Measurements from ENCODE around the gene RAB11B. TPM values are rescaled to one million over a fixed set of nuclear protein-coding genes. Genes with fewer than 3 reads are reported as not detected.

The RAB11B gene
- total and polyA plus RNA-seq, 2 of the 13 experiments (the other 11 are each of a cell fraction or from before 2014, with no cell fraction given), result 6.0 to 28.4 TPM

DNA sequence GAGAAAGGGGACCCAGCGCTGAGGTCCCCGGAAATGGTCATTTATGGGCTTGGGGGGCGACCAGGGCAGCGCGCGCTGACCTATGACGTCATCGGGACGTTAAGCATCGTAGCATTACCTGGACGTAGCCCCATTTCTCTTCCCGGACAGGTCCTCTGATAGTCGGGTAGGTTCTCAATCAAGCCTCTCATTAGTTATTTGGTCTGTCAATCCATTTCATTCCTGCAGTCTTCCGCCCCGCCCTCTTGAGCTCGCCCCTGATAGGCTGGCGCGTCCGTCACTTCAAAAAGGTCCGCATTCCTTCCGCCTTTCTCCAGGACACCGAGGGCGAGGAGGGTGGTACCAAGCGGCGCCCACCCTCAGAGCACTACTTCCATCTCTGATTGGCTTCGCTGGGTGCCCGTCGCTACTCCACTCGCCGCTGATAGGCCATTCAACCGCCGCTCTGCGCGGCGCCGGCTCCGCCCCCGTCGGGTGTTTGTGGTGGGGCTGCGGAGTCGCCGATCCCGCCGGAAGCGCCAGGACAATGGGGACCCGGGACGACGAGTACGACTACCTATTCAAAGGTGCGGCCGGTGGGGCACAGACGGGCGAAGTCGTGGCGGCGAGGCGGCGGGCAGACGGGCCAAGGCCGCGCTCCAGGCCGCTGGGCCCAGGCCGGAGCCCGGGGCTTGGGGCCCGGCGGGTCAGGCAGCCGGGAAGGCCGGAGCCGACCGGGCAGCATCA lies at the start of gene RAB11B (continued):
- TF ChIP-seq, protein P1, sequence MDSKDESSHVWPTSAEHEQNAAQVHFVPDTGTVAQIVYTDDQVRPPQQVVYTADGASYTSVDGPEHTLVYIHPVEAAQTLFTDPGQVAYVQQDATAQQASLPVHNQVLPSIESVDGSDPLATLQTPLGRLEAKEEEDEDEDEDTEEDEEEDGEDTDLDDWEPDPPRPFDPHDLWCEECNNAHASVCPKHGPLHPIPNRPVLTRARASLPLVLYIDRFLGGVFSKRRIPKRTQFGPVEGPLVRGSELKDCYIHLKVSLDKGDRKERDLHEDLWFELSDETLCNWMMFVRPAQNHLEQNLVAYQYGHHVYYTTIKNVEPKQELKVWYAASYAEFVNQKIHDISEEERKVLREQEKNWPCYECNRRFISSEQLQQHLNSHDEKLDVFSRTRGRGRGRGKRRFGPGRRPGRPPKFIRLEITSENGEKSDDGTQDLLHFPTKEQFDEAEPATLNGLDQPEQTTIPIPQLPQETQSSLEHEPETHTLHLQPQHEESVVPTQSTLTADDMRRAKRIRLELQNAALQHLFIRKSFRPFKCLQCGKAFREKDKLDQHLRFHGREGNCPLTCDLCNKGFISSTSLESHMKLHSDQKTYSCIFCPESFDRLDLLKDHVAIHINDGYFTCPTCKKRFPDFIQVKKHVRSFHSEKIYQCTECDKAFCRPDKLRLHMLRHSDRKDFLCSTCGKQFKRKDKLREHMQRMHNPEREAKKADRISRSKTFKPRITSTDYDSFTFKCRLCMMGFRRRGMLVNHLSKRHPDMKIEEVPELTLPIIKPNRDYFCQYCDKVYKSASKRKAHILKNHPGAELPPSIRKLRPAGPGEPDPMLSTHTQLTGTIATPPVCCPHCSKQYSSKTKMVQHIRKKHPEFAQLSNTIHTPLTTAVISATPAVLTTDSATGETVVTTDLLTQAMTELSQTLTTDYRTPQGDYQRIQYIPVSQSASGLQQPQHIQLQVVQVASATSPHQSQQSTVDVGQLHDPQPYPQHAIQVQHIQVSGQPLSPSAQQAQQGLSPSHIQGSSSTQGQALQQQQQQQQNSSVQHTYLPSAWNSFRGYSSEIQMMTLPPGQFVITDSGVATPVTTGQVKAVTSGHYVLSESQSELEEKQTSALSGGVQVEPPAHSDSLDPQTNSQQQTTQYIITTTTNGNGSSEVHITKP (CRISPR knock-in tag; IDR thresholded peaks at IDR 0.05; ENCODE audit: low read depth), result no peak; the same call in 1 of the 2 replicates
- TF ChIP-seq CREM (IDR thresholded peaks at IDR 0.05) (peak; percentile 97), CREM (CRISPR knock-in tag; IDR thresholded peaks at IDR 0.05) (peak; percentile 57; the same call in 1 of the 2 replicates), TEAD3 (CRISPR knock-in tag; optimal IDR thresholded peaks at IDR 0.05; ENCODE audit: borderline replicate concordance) (peak; percentile 93), NR2F6 (IDR thresholded peaks at IDR 0.05) (peak; percentile 59; the same call in 1 of the 2 replicates), NR2F6 (CRISPR knock-in tag; IDR thresholded peaks at IDR 0.05) (peak; percentile 70), TBL1XR1 (IDR thresholded peaks at IDR 0.05; ENCODE audit: borderline replicate concordance, low read length, partially characterized antibody) (no peak), ZC3H13 (CRISPR knock-in tag; IDR thresholded peaks at IDR 0.05) (0 out of 2 replicates have a peak, but pooled peaks have one; percentile 48), BORCS8-MEF2B (CRISPR knock-in tag; IDR thresholded peaks at IDR 0.05) (peak; percentile 57; the same call in 1 of the 2 replicates), ATM (IDR thresholded peaks at IDR 0.05; ENCODE audit: borderline replicate concordance) (no peak), RAD21 (CRISPR knock-in tag; IDR thresholded peaks at IDR 0.05) (peak; percentile 51; the same call in 1 of the 2 replicates), GPN1 (CRISPR knock-in tag; IDR thresholded peaks at IDR 0.05; ENCODE audit: borderline replicate concordance) (0 out of 2 replicates have a peak, but pooled peaks have one; percentile 49), HDAC1 (CRISPR knock-in tag; IDR thresholded peaks at IDR 0.05) (peak; percentile 52; the same call in 1 of the 2 replicates), POLR2G (IDR thresholded peaks at IDR 0.05; ENCODE audit: low read depth, low read length) (peak; percentile 79), MTF2 (CRISPR knock-in tag; IDR thresholded peaks at IDR 0.05; ENCODE audit: borderline replicate concordance) (no peak), ZNF550 (CRISPR knock-in tag; IDR thresholded peaks at IDR 0.05; ENCODE audit: borderline replicate concordance) (no peak), ZNF749 (CRISPR knock-in tag; IDR thresholded peaks at IDR 0.05; ENCODE audit: borderline replicate concordance) (peak; percentile 77; the same call in 1 of the 2 replicates)
- TF ChIP-seq, protein P2, sequence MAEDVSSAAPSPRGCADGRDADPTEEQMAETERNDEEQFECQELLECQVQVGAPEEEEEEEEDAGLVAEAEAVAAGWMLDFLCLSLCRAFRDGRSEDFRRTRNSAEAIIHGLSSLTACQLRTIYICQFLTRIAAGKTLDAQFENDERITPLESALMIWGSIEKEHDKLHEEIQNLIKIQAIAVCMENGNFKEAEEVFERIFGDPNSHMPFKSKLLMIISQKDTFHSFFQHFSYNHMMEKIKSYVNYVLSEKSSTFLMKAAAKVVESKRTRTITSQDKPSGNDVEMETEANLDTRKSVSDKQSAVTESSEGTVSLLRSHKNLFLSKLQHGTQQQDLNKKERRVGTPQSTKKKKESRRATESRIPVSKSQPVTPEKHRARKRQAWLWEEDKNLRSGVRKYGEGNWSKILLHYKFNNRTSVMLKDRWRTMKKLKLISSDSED (CRISPR knock-in tag; IDR thresholded peaks at IDR 0.05), result no peak
- TF ChIP-seq, protein P3, sequence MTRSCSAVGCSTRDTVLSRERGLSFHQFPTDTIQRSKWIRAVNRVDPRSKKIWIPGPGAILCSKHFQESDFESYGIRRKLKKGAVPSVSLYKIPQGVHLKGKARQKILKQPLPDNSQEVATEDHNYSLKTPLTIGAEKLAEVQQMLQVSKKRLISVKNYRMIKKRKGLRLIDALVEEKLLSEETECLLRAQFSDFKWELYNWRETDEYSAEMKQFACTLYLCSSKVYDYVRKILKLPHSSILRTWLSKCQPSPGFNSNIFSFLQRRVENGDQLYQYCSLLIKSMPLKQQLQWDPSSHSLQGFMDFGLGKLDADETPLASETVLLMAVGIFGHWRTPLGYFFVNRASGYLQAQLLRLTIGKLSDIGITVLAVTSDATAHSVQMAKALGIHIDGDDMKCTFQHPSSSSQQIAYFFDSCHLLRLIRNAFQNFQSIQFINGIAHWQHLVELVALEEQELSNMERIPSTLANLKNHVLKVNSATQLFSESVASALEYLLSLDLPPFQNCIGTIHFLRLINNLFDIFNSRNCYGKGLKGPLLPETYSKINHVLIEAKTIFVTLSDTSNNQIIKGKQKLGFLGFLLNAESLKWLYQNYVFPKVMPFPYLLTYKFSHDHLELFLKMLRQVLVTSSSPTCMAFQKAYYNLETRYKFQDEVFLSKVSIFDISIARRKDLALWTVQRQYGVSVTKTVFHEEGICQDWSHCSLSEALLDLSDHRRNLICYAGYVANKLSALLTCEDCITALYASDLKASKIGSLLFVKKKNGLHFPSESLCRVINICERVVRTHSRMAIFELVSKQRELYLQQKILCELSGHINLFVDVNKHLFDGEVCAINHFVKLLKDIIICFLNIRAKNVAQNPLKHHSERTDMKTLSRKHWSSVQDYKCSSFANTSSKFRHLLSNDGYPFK (CRISPR knock-in tag; IDR thresholded peaks at IDR 0.05; ENCODE audit: borderline replicate concordance), result peak; percentile 85; the same call in 1 of the 2 replicates
- TF ChIP-seq, protein P4, sequence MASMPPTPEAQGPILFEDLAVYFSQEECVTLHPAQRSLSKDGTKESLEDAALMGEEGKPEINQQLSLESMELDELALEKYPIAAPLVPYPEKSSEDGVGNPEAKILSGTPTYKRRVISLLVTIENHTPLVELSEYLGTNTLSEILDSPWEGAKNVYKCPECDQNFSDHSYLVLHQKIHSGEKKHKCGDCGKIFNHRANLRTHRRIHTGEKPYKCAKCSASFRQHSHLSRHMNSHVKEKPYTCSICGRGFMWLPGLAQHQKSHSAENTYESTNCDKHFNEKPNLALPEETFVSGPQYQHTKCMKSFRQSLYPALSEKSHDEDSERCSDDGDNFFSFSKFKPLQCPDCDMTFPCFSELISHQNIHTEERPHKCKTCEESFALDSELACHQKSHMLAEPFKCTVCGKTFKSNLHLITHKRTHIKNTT (CRISPR knock-in tag; IDR thresholded peaks at IDR 0.05), result no peak
